Transverse colon (tissue), 4 donors: ENCODE measurements around the gene ATL2.

Source experiments
- POLR2A ChIP-seq: fragments of 450-650 bp; IDR thresholded peaks from one replicate; pipeline ENCODE4 v1.6.1; 2016; ENCODE audit warnings: antibody characterized with exemption, mild to moderate bottlenecking, moderate library complexity
- POLR2AphosphoS5 ChIP-seq, 3 donors: sonication (generic); formaldehyde crosslinking; IDR thresholded peaks; one replicate each; pipeline ENCODE4 v1.6.1; 2016; ENCODE audit warnings: antibody characterized with exemption in 3 of 3
- TF ChIP-seq, protein P1 (sequence below), 5 experiments: fragments of 200-600 bp in 3 of 5; fragments of 450-650 bp in 2 of 5; sonication (generic) in 3 of 5; IDR thresholded peaks; 1 replicate in 2 of 5; 2 replicates in 3 of 5; pipeline ENCODE4 v1.5.1; 2016 to 2017; ENCODE audit warnings: antibody characterized with exemption in 5 of 5, inconsistent platforms in 3 of 5, mild to moderate bottlenecking in 2 of 5, moderate library complexity in 1 of 5

DNA sequence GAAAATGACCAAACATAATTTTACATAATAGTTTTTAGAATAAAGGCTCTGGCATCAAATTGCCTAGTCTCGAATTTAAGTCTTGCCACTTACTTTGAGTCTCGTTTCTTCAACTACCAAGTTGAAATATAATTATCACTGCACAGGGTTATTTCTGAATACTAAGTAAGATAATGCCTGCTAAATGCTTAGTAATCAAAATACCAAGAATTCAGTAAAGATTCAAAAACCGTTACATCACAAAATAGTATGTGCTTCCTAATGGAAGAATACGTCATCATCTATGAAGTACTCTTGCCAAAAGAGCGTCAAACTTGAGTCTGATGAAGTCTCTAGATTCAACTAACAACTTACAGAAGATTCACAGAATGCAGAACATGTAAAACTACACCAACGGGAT lies 40.5 kb downstream of the ATL2 start:
- TF ChIP-seq POLR2AphosphoS5 (IDR thresholded peaks at IDR 0.05): no peak
- TF ChIP-seq POLR2A: no peak
- TF ChIP-seq, protein P1, sequence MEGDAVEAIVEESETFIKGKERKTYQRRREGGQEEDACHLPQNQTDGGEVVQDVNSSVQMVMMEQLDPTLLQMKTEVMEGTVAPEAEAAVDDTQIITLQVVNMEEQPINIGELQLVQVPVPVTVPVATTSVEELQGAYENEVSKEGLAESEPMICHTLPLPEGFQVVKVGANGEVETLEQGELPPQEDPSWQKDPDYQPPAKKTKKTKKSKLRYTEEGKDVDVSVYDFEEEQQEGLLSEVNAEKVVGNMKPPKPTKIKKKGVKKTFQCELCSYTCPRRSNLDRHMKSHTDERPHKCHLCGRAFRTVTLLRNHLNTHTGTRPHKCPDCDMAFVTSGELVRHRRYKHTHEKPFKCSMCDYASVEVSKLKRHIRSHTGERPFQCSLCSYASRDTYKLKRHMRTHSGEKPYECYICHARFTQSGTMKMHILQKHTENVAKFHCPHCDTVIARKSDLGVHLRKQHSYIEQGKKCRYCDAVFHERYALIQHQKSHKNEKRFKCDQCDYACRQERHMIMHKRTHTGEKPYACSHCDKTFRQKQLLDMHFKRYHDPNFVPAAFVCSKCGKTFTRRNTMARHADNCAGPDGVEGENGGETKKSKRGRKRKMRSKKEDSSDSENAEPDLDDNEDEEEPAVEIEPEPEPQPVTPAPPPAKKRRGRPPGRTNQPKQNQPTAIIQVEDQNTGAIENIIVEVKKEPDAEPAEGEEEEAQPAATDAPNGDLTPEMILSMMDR (IDR thresholded peaks at IDR 0.05): no peak
